Smooth muscle cell (in vitro differentiated cells): ENCODE measurements around the gene AP1G1. TPM values are rescaled to one million over a fixed set of nuclear protein-coding genes. Genes with fewer than 3 reads are reported as not detected.
A peak's percentile ranks its signal among the peaks of the same experiment; 100 is the strongest.

Source experiments
- DNase-seq: peaks from one replicate; lab custom pipeline; 2025; ENCODE audit not compliant: unreplicated experiment; lab: John Stamatoyannopoulos, UW
- H2AFZ ChIP-seq: fragments of 200-600 bp; sonication (generic); 2 replicates; pipeline ENCODE4 v1.6.0; 2016; ENCODE audit warnings: antibody characterized with exemption, low read depth, mild to moderate bottlenecking
- H3F3A ChIP-seq: fragments of 200-600 bp; sonication (generic); 2 replicates; pipeline ENCODE4 v1.6.0; 2017; ENCODE audit warnings: antibody characterized with exemption, low read depth
- H3K27ac ChIP-seq: fragments of 200-600 bp; sonication (generic); 2 replicates; pipeline ENCODE4 v1.5.1; 2016; ENCODE audit warnings: low read depth, mild to moderate bottlenecking
- H3K27me3 ChIP-seq: fragments of 200-600 bp; sonication (generic); 2 replicates; pipeline ENCODE4 v1.6.1; 2016; ENCODE audit warnings: low read depth, mild to moderate bottlenecking
- H3K36me3 ChIP-seq: fragments of 200-600 bp; sonication (generic); 2 replicates; pipeline ENCODE4 v1.5.1; 2016; ENCODE audit warnings: low read depth
- H3K4me1 ChIP-seq: fragments of 200-600 bp; sonication (generic); 2 replicates; pipeline ENCODE4 v1.5.1; 2016; ENCODE audit warnings: low read depth
- H3K4me2 ChIP-seq: fragments of 200-600 bp; sonication (generic); 2 replicates; pipeline ENCODE4 v1.6.0; 2016; ENCODE audit warnings: mild to moderate bottlenecking
- H3K4me3 ChIP-seq: fragments of 200-600 bp; sonication (generic); 2 replicates; pipeline ENCODE4 v1.5.1; 2016; ENCODE audit warnings: mild to moderate bottlenecking
- H3K79me2 ChIP-seq: fragments of 200-600 bp; sonication (generic); 2 replicates; pipeline ENCODE4 v1.6.0; 2016; ENCODE audit warnings: low read depth, mild to moderate bottlenecking
- H3K9ac ChIP-seq: fragments of 200-600 bp; sonication (generic); 2 replicates; pipeline ENCODE4 v1.6.0; 2016; ENCODE audit warnings: low read depth
- H3K9me3 ChIP-seq: fragments of 200-600 bp; sonication (generic); replicated peaks from 2 replicates; pipeline ENCODE4 v1.5.1; 2016; ENCODE audit warnings: low read depth
- H4K20me1 ChIP-seq: fragments of 200-600 bp; sonication (generic); 2 replicates; pipeline ENCODE4 v1.6.0; 2016; ENCODE audit warnings: low read depth
- CTCF ChIP-seq: fragments of 200-600 bp; sonication (generic); IDR thresholded peaks from 2 replicates; pipeline ENCODE4 v1.5.1; 2017; ENCODE audit warnings: borderline replicate concordance, mild to moderate bottlenecking, antibody characterized with exemption; ENCODE audit not compliant: insufficient read depth, poor library complexity, severe bottlenecking
- WGBS: methylation state at CpG from one replicate; pipeline ENCODE4 v1.1.7; 2016; ENCODE audit warnings: low lambda C conversion rate; 5-methylcytosine and 5-hydroxymethylcytosine counted together
- polyA plus RNA-seq: library from polyadenylated mRNA; unstranded; fragments of >200 nt; fragmentation: Nextera tagmentation; extraction: Ambion mirVana; gene quantifications from 2 replicates; pipeline ENCODE4 v1.2.1, GENCODE V29; 2016
- total RNA-seq: library from RNA; depleted of rRNA; stranded (reverse); fragments of >200 nt; gene quantifications from 2 replicates; pipeline ENCODE4 v1.2.3, GENCODE V29; 2014

The AP1G1 gene
- total and polyA plus RNA-seq, 2 experiments from 2014 or later: 17.1 to 84.4 TPM

GRCh38 chr16:71848622-71849021 is 40.0 kb upstream of the AP1G1 start:
- no peak overlapping the region for H3K9ac ChIP-seq
- peaks cover 7% of the 10 kb centered on the region for H3K4me1 ChIP-seq
- no peak overlapping the region for H3K4me2 ChIP-seq
- H3K36me3 ChIP-seq: peaks cover 5% of the 10 kb centered on the region
- H2AFZ ChIP-seq: no peak overlapping the region
- H3K27ac ChIP-seq: no peak overlapping the region
- no peak for DNase-seq
- peaks cover 28% of the 10 kb centered on the region for H3K79me2 ChIP-seq
- peaks cover 19% of the 10 kb centered on the region for H4K20me1 ChIP-seq
- 83% methylated on average over 6 of the region's 6 CpGs for WGBS
- no peak overlapping the region for H3K4me3 ChIP-seq
- H3K9me3 ChIP-seq: no peaks in the 10 kb centered on the region
- H3F3A ChIP-seq: no peaks in the 10 kb centered on the region
- TF ChIP-seq CTCF: no peak
- H3K27me3 ChIP-seq: no peaks in the 10 kb centered on the region

DNA sequence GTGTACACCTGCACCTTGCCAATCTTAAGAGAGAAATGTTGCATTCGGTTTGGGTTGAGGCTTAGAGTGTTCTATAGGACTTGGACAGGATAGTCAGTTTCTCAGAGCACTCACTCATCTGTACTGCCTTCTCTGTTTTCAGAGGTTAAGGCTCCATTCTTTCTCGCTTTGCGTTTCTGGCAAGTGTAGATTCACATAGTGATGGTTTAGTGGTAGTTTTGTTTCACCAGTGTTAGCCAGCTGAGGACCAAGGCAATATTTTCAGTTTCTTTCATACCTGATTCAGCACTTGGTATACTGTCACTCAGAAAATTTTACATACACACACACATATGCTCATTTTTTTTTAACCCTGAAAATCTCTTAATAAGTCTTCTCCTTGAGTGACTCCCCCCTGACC is 38.5 kb upstream of the AP1G1 start:
- Histone ChIP-seq H3K27me3 (no peaks in the 10 kb centered on the region), H3K36me3 (peaks cover 5% of the 10 kb centered on the region), H3K9ac (peak overlapping the region; percentile 98), H3K9me3 (no peaks in the 10 kb centered on the region), H3K4me3 (peak overlapping the region; percentile 100), H4K20me1 (peaks cover 11% of the 10 kb centered on the region), H3K4me1 (peaks cover 7% of the 10 kb centered on the region), H2AFZ (no peak overlapping the region), H3K4me2 (peak overlapping the region; percentile 99), H3F3A (no peaks in the 10 kb centered on the region), H3K27ac (no peak overlapping the region), H3K79me2 (peaks cover 28% of the 10 kb centered on the region)
- no peak for TF ChIP-seq CTCF
- no peak for DNase-seq
- WGBS: 81% methylated on average over 3 of the region's 3 CpGs

- no peaks in the 10 kb centered on the region for H3F3A ChIP-seq
- DNase-seq: no peak
- H3K27me3 ChIP-seq: no peaks in the 10 kb centered on the region
- H3K4me2 ChIP-seq: peak overlapping the region; percentile 99
- H4K20me1 ChIP-seq: peaks cover 10% of the 10 kb centered on the region
- H3K4me1 ChIP-seq: peaks cover 7% of the 10 kb centered on the region
- 3% methylated on average over 20 of the region's 20 CpGs for WGBS
- H3K9me3 ChIP-seq: no peaks in the 10 kb centered on the region
- peaks cover 5% of the 10 kb centered on the region for H3K36me3 ChIP-seq
- peak overlapping the region; percentile 100 for H3K4me3 ChIP-seq
- peaks cover 28% of the 10 kb centered on the region for H3K79me2 ChIP-seq
- no peak for TF ChIP-seq CTCF
- peak overlapping the region; percentile 98 for H3K9ac ChIP-seq
- H2AFZ ChIP-seq: peak overlapping the region; percentile 73
- H3K27ac ChIP-seq: peak overlapping the region; percentile 65
Observed at GRCh38 chr16:71846431-71846830, 37.8 kb upstream of the AP1G1 start.
